Measurements from ENCODE around the gene WNK2.

The WNK2 gene

DNA sequence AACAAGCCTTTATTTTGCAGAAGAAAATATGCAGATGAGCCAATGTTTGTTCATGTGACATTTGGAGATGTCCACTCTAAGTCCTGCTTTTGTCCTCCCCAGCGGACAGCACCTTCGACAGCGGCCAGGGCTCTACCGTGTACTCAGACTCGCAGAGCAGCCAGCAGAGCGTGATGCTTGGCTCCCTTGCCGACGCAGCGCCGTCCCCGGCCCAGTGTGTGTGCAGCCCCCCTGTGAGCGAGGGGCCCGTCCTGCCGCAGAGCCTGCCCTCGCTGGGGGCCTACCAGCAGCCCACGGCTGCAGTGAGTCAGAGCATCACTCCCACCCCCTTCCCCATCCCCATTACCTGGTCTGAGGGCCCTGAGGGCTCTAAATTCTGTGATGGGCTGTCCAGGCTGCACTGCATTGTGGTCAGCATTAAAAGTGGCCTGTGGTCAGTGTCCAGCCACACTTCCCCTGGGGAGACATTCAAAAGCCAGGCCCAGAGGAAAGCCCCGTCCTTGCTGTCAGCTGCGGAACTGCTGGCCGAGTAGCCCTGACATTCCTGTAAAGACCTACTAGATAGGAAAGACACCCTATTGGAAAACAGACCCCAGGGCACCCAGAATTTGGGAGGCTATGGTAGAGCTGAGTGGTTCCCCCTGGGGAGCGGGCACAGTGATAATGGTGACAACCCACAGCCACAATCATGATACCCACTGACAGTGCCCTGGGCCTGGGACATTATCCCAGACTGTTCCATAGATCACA lies 69.0 kb downstream of the WNK2 start:
- TF ChIP-seq, protein P1, sequence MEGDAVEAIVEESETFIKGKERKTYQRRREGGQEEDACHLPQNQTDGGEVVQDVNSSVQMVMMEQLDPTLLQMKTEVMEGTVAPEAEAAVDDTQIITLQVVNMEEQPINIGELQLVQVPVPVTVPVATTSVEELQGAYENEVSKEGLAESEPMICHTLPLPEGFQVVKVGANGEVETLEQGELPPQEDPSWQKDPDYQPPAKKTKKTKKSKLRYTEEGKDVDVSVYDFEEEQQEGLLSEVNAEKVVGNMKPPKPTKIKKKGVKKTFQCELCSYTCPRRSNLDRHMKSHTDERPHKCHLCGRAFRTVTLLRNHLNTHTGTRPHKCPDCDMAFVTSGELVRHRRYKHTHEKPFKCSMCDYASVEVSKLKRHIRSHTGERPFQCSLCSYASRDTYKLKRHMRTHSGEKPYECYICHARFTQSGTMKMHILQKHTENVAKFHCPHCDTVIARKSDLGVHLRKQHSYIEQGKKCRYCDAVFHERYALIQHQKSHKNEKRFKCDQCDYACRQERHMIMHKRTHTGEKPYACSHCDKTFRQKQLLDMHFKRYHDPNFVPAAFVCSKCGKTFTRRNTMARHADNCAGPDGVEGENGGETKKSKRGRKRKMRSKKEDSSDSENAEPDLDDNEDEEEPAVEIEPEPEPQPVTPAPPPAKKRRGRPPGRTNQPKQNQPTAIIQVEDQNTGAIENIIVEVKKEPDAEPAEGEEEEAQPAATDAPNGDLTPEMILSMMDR (conservative IDR thresholded peaks at IDR 0.05; ENCODE audit: low read depth, low read length) = no peak
- H3K4me1 ChIP-seq (ENCODE audit: low read depth, poor library complexity, severe bottlenecking) = peaks cover 4% of the 10 kb centered on the region
- H3K9ac ChIP-seq = no peak overlapping the region
- no peak overlapping the region for H3K4me2 ChIP-seq
- no peak overlapping the region for H2AFZ ChIP-seq (ENCODE audit: low read depth)
- no peaks in the 10 kb centered on the region for H4K20me1 ChIP-seq (ENCODE audit: insufficient read depth)
- H3K79me2 ChIP-seq (ENCODE audit: insufficient read depth, low read depth) = no peaks in the 10 kb centered on the region
- no peak overlapping the region for H3K4me3 ChIP-seq (IDR thresholded peaks at IDR 0.05; ENCODE audit: insufficient read depth, low read depth, low read length)
- no peaks in the 10 kb centered on the region for H3K27me3 ChIP-seq (ENCODE audit: insufficient read depth, low read depth)
- no peaks in the 10 kb centered on the region for H3K36me3 ChIP-seq (ENCODE audit: insufficient read depth)
- H3K27ac ChIP-seq = no peak overlapping the region

DNA sequence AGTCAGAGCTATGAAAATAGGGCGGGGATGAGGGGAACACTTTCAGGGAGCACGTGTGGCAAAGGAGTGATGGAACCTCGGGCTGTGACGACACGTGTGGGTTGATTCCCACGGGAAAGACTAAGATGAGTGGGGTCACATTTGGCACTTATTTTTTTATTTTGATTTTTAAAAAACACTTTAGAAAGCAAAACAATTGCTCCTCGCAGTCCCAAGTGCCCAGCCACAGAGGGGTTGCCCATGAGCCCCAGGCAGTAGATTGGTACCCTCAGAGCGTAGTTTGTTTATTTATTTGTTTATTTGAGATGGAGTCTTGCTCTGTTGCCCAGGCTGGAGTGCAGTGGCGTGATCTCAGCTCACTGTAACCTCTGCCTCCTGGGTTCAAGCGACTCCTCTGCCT lies 69.7 kb downstream of the WNK2 start:
- Histone ChIP-seq H3K27ac (no peak overlapping the region), H3K4me3 (IDR thresholded peaks at IDR 0.05; ENCODE audit: insufficient read depth, low read depth, low read length) (no peak overlapping the region), H3K4me1 (ENCODE audit: low read depth, poor library complexity, severe bottlenecking) (no peaks in the 10 kb centered on the region), H3K27me3 (ENCODE audit: insufficient read depth, low read depth) (no peaks in the 10 kb centered on the region), H3K4me2 (no peak overlapping the region), H3K79me2 (ENCODE audit: insufficient read depth, low read depth) (no peaks in the 10 kb centered on the region), H3K9ac (no peak overlapping the region), H4K20me1 (ENCODE audit: insufficient read depth) (no peaks in the 10 kb centered on the region), H2AFZ (ENCODE audit: low read depth) (no peak overlapping the region), H3K36me3 (ENCODE audit: insufficient read depth) (no peaks in the 10 kb centered on the region)
- TF ChIP-seq, protein P1 (conservative IDR thresholded peaks at IDR 0.05; ENCODE audit: low read depth, low read length) = no peak

DNA sequence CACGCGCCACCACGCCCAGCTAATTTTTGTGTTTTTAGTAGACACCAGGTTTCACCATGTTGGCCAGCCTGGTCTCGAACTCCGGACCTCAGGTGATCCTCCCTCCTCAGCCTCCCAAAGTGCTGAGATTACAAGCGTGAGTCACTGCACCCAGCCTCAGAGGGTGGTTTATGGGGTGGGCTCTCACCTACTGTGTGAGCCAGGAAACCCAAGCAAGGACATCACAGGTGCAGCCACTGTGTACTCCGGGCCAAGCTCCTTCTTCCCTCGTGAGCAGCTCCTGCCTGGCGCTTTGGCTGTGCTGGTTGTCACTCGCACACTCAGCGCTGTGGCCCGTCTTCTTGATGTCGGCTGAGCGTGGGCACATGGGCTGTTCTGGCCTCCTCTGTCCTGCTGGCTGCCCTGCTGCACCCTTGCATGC lies 70.1 kb downstream of the WNK2 start:
- Histone ChIP-seq H3K4me3 (IDR thresholded peaks at IDR 0.05; ENCODE audit: insufficient read depth, low read depth, low read length) (no peak overlapping the region), H3K4me2 (no peak overlapping the region), H3K36me3 (ENCODE audit: insufficient read depth) (no peaks in the 10 kb centered on the region), H3K27ac (no peak overlapping the region), H4K20me1 (ENCODE audit: insufficient read depth) (no peaks in the 10 kb centered on the region), H3K4me1 (ENCODE audit: low read depth, poor library complexity, severe bottlenecking) (no peaks in the 10 kb centered on the region), H2AFZ (ENCODE audit: low read depth) (no peak overlapping the region), H3K79me2 (ENCODE audit: insufficient read depth, low read depth) (no peaks in the 10 kb centered on the region), H3K27me3 (ENCODE audit: insufficient read depth, low read depth) (no peaks in the 10 kb centered on the region), H3K9ac (no peak overlapping the region)
- TF ChIP-seq, protein P1 (conservative IDR thresholded peaks at IDR 0.05; ENCODE audit: low read depth, low read length) = no peak

DNA sequence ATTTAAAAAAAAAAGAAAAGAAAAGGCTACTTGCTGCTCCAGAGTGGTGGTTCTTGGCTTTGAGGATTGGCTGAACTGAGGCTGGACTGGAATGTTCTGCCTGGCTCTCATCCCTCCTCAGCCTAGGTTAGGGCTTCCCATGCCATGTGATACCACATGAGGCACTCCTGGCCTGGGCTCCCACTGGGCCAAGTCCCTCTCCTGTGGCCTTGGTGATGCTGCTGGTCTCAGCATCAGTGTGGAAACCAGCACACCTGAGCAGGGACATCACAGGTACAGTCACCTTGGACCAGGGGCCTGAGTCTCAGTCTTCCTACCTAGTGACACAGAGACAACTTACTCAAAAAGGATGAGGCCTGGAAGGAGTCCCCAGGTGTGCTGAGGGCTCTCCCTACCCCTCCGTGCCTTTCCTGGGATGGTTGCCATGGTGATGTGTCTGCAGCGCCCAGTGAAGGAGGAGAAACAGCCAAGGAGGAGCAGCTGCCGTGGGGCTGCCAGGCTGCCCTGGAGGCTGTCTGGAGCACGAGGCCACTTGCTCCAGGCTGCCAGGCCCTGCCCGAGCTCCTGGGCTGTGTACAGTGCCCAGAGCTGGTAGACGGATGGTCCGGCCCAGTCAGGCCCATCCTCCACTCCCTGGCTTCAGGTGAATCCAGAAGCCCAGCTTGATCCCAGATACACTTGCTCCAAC lies 71.0 kb downstream of the WNK2 start:
- Histone ChIP-seq H3K79me2 (ENCODE audit: insufficient read depth, low read depth) (no peaks in the 10 kb centered on the region), H3K27ac (no peak overlapping the region), H3K4me1 (ENCODE audit: low read depth, poor library complexity, severe bottlenecking) (no peaks in the 10 kb centered on the region), H2AFZ (ENCODE audit: low read depth) (no peak overlapping the region), H4K20me1 (ENCODE audit: insufficient read depth) (no peaks in the 10 kb centered on the region), H3K4me2 (no peak overlapping the region), H3K4me3 (IDR thresholded peaks at IDR 0.05; ENCODE audit: insufficient read depth, low read depth, low read length) (no peak overlapping the region), H3K27me3 (ENCODE audit: insufficient read depth, low read depth) (no peaks in the 10 kb centered on the region), H3K36me3 (ENCODE audit: insufficient read depth) (no peaks in the 10 kb centered on the region), H3K9ac (no peak overlapping the region)
- TF ChIP-seq, protein P1 (conservative IDR thresholded peaks at IDR 0.05; ENCODE audit: low read depth, low read length) = no peak

Data from KMS-11 (cell line).